HUES48 (cell line): ENCODE data around the gene TATDN2.

Experiments
- H3K27ac ChIP-seq: one replicate; pipeline ENCODE4 v1.7.0; 2013; ENCODE audit warnings: low read depth, low read length, inconsistent platforms
- H3K27me3 ChIP-seq: 2 replicates; pipeline ENCODE4 v1.6.1; 2013; ENCODE audit warnings: mild to moderate bottlenecking, low read length; ENCODE audit not compliant: control insufficient read depth, insufficient read depth
- H3K36me3 ChIP-seq: 2 replicates; pipeline ENCODE4 v1.6.1; 2013; ENCODE audit warnings: low read length; ENCODE audit not compliant: control insufficient read depth, insufficient read depth
- H3K4me1 ChIP-seq: 2 replicates; pipeline ENCODE4 v1.6.1; 2013; ENCODE audit warnings: mild to moderate bottlenecking, low read length; ENCODE audit not compliant: control insufficient read depth, insufficient read depth
- H3K4me3 ChIP-seq: 2 replicates; pipeline ENCODE4 v1.5.1; 2013; ENCODE audit warnings: mild to moderate bottlenecking, low read depth, low read length
- H3K9ac ChIP-seq: 2 replicates; pipeline ENCODE4 v1.6.1; 2013; ENCODE audit warnings: mild to moderate bottlenecking, low read depth, low read length, moderate library complexity
- H3K9me3 ChIP-seq: 2 replicates; pipeline ENCODE4 v1.6.1; 2013; ENCODE audit warnings: low read length; ENCODE audit not compliant: control insufficient read depth, insufficient read depth

TATDN2 gene

GRCh38 chr3:10223676-10224639 is 24.3 kb upstream of the TATDN2 start:
- H3K9ac ChIP-seq: no peak overlapping the region

GRCh38 chr3:10224794-10225665 is 23.2 kb upstream of the TATDN2 start:
- Histone ChIP-seq H3K27me3 (no peaks in the 10 kb centered on the region), H3K9ac (no peak overlapping the region), H3K36me3 (no peaks in the 10 kb centered on the region), H3K4me3 (no peak overlapping the region), H3K27ac (no peak overlapping the region), H3K4me1 (peaks cover 12% of the 10 kb centered on the region), H3K9me3 (no peaks in the 10 kb centered on the region)

More at GRCh38 chr3:10223676-10224639, 24.3 kb upstream of the TATDN2 start:
- no peak overlapping the region for H3K27ac ChIP-seq
- no peaks in the 10 kb centered on the region for H3K27me3 ChIP-seq
- H3K4me1 ChIP-seq: peaks cover 12% of the 10 kb centered on the region
- no peaks in the 10 kb centered on the region for H3K36me3 ChIP-seq
- H3K4me3 ChIP-seq: no peak overlapping the region
- no peaks in the 10 kb centered on the region for H3K9me3 ChIP-seq

- Histone ChIP-seq H3K27ac (peak overlapping the region; percentile 74), H3K4me1 (peaks cover 12% of the 10 kb centered on the region), H3K4me3 (peak overlapping the region; percentile 43), H3K36me3 (no peaks in the 10 kb centered on the region), H3K9ac (no peak overlapping the region), H3K27me3 (no peaks in the 10 kb centered on the region), H3K9me3 (no peaks in the 10 kb centered on the region)
These were observed 22.0 kb upstream of the TATDN2 start for GRCh38 chr3:10226293-10226692.

GRCh38 chr3:10228248-10228950 is 19.9 kb upstream of the TATDN2 start:
- Histone ChIP-seq H3K27ac (no peak overlapping the region), H3K36me3 (no peaks in the 10 kb centered on the region), H3K4me3 (no peak overlapping the region)

GRCh38 chr3:10229576-10229975 is 18.7 kb upstream of the TATDN2 start:
- H3K36me3 ChIP-seq: no peaks in the 10 kb centered on the region
- peaks cover 12% of the 10 kb centered on the region for H3K4me1 ChIP-seq
- no peaks in the 10 kb centered on the region for H3K27me3 ChIP-seq
- H3K9me3 ChIP-seq: no peaks in the 10 kb centered on the region
- H3K9ac ChIP-seq: no peak overlapping the region
- no peak overlapping the region for H3K27ac ChIP-seq
- H3K4me3 ChIP-seq: no peak overlapping the region

More at GRCh38 chr3:10228248-10228950, 19.9 kb upstream of the TATDN2 start:
- Histone ChIP-seq H3K9ac (no peak overlapping the region), H3K27me3 (no peaks in the 10 kb centered on the region), H3K4me1 (peaks cover 12% of the 10 kb centered on the region), H3K9me3 (no peaks in the 10 kb centered on the region)

GRCh38 chr3:10232137-10232536 is 16.1 kb upstream of the TATDN2 start:
- Histone ChIP-seq H3K36me3 (no peaks in the 10 kb centered on the region), H3K4me1 (no peaks in the 10 kb centered on the region), H3K27me3 (no peaks in the 10 kb centered on the region), H3K27ac (no peak overlapping the region), H3K9ac (no peak overlapping the region), H3K4me3 (no peak overlapping the region), H3K9me3 (no peaks in the 10 kb centered on the region)

GRCh38 chr3:10233988-10234387 is 14.3 kb upstream of the TATDN2 start:
- Histone ChIP-seq H3K36me3 (no peaks in the 10 kb centered on the region), H3K9ac (no peak overlapping the region), H3K4me3 (no peak overlapping the region)

GRCh38 chr3:10234526-10235230 is 13.6 kb upstream of the TATDN2 start:
- H3K4me1 ChIP-seq: no peaks in the 10 kb centered on the region
- H3K4me3 ChIP-seq: no peak overlapping the region
- H3K27ac ChIP-seq: no peak overlapping the region
- H3K27me3 ChIP-seq: no peaks in the 10 kb centered on the region
- H3K9me3 ChIP-seq: no peaks in the 10 kb centered on the region
- no peaks in the 10 kb centered on the region for H3K36me3 ChIP-seq
- H3K9ac ChIP-seq: no peak overlapping the region

More at GRCh38 chr3:10233988-10234387, 14.3 kb upstream of the TATDN2 start:
- no peaks in the 10 kb centered on the region for H3K9me3 ChIP-seq
- no peaks in the 10 kb centered on the region for H3K4me1 ChIP-seq
- H3K27ac ChIP-seq: no peak overlapping the region
- H3K27me3 ChIP-seq: no peaks in the 10 kb centered on the region

GRCh38 chr3:10235551-10235950 is 12.7 kb upstream of the TATDN2 start:
- Histone ChIP-seq H3K4me3 (no peak overlapping the region), H3K27ac (no peak overlapping the region), H3K27me3 (no peaks in the 10 kb centered on the region), H3K36me3 (no peaks in the 10 kb centered on the region), H3K9ac (no peak overlapping the region), H3K4me1 (no peaks in the 10 kb centered on the region), H3K9me3 (no peaks in the 10 kb centered on the region)
